Activated T-helper 2 cell treated with anti-CD3 and anti-CD28 coated beads, Interferon-gamma antibody, Interleukin-2, Interleukin-4, amounts not matched to agents 10 μg/mL and 5 μg/mL and 100 μg/mL, durations not matched to agents 14 hours and 24 hours and 36 hours (primary cell): ENCODE measurements around the gene HIGD1C. TPM values are rescaled to one million over a fixed set of nuclear protein-coding genes. Genes with fewer than 3 reads are reported as not detected.
"Not testable (repeated sequence)": the region's sequence is repeated elsewhere in the genome, so short reads cannot be mapped to it uniquely, and the experiment has no call there.

Experiments used
- DNase-seq: peaks from one replicate; pipeline ENCODE4 v3.0.0; 2021; ENCODE audit warnings: low spot score
- H3K27ac Mint-ChIP-seq: one replicate; pipeline ENCODE4 v1.8.0; 2021; ENCODE audit warnings: mixed read lengths
- H3K27me3 Mint-ChIP-seq: one replicate; pipeline ENCODE4 v1.8.0; 2021; ENCODE audit warnings: low read depth, mixed read lengths
- H3K36me3 Mint-ChIP-seq: one replicate; pipeline ENCODE4 v1.8.0; 2021; ENCODE audit warnings: low read depth, mixed read lengths
- H3K4me1 Mint-ChIP-seq: one replicate; pipeline ENCODE4 v1.8.0; 2021; ENCODE audit warnings: low read depth, mixed read lengths
- H3K4me3 Mint-ChIP-seq: one replicate; pipeline ENCODE4 v1.8.0; 2021; ENCODE audit warnings: low read depth, mild to moderate bottlenecking, moderate library complexity, mixed read lengths
- H3K9me3 Mint-ChIP-seq: one replicate; pipeline ENCODE4 v1.8.0; 2021; ENCODE audit warnings: mixed read lengths
- intact Hi-C: fragments of 100-400 bp; cut with micrococcal nuclease; formaldehyde crosslinking; loops from one replicate; pipeline ENCODE4 v1.15.1; 2023
- total RNA-seq: library from RNA; stranded (reverse); gene quantifications from 2 replicates; pipeline ENCODE4 v1.2.3, GENCODE V29; 2022

HIGD1C gene
- total RNA-seq, 1 donor from 2014 or later: not detected

- Mint-ChIP-seq H3K27me3 (no peaks in the 10 kb centered on the region), H3K4me3 (no peak overlapping the region), H3K9me3 (peaks cover 15% of the 10 kb centered on the region), H3K4me1 (peaks cover 14% of the 10 kb centered on the region), H3K36me3 (peaks cover 6% of the 10 kb centered on the region), H3K27ac (no peak overlapping the region)
- no peak for DNase-seq
- intact Hi-C loops: no loop called here
Measured at GRCh38 chr12:50936821-50937530, 15.4 kb upstream of the HIGD1C start.

DNA sequence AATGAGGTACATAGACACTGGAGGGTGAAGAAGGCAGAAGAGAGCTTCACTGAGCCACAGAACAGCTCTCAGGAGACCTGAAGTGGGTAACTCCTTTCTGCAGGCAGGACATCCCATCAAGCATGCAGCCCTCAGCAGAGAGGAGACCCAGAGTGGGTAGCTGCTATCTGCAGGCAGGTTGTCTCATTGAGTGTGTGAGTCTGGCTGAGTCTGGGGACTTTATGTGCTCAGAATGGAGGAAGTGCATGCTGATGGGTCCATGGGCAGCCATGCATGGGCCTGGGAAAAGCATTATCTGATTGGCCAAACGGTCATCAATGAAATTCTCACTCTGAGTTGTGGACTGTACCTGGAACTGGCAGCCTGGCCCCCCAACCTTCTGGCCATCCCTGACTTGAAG is 14.7 kb upstream of the HIGD1C start:
- H3K36me3 Mint-ChIP-seq: peaks cover 6% of the 10 kb centered on the region
- H3K4me1 Mint-ChIP-seq: peaks cover 12% of the 10 kb centered on the region
- H3K9me3 Mint-ChIP-seq: peaks cover 15% of the 10 kb centered on the region
- no peak for DNase-seq
- intact Hi-C loops: no loop called here
- H3K27me3 Mint-ChIP-seq: no peaks in the 10 kb centered on the region
- no peak overlapping the region for H3K4me3 Mint-ChIP-seq
- no peak overlapping the region for H3K27ac Mint-ChIP-seq

DNA sequence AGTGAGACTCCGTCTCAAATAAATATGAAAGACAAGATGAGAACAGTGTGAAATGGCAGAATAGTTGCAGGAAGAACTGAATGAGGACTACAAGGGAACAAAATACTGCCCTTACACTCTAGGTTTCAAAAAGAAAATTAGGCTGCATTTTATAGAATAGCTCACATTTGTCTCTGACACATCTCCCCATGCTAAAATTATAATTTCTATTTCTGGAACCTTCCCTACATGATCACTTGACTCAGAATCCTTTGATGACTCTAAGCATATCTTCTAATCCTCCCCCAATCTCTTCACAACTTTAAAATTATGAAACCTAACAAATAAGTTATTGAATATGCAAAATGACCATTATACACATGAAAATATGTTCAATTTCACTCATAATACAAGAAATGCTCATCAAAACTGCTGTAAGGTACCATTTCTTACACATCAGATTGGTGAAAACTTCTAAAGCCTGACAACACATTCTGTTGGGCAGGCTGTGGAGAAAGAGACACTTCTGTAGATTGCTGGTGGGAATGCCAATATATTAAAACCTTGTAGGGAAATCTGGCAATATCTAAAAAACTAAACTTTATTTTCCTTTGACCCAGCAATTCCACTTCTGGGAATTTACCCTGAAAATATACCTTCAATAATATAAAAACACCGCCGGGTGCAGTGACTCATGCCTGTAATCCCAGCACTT is 4.3 kb upstream of the HIGD1C start:
- Mint-ChIP-seq H3K27me3 (no peaks in the 10 kb centered on the region), H3K9me3 (no peaks in the 10 kb centered on the region), H3K4me3 (no peak overlapping the region), H3K36me3 (no peaks in the 10 kb centered on the region), H3K27ac (no peak overlapping the region), H3K4me1 (no peaks in the 10 kb centered on the region)
- no peak for DNase-seq
- intact Hi-C loops: no loop called here

DNA sequence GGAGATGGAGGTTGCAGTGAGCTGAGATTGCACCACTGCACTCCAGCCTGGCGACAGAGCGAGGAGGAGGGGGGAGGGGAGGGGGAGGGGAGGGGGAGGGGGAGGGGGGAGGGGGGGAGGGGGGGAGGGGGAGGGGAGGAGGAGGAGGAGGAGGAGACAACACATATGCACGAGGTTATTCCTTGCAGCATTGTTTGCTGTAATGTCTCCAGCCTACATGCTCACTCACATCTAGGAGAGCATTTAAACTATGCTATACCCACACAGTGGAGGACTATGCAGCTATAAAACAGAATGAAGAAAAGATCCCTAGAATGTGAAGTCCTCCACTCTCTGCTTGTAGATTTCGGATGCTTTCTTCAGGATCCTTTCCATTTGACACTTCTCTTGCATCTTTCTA is 3.5 kb upstream of the HIGD1C start:
- Mint-ChIP-seq H3K36me3 (no peaks in the 10 kb centered on the region), H3K9me3 (no peaks in the 10 kb centered on the region), H3K27ac (no peak overlapping the region), H3K4me1 (no peaks in the 10 kb centered on the region), H3K27me3 (no peaks in the 10 kb centered on the region), H3K4me3 (no peak overlapping the region)
- DNase-seq: no peak
- intact Hi-C loops: no loop called here

DNA sequence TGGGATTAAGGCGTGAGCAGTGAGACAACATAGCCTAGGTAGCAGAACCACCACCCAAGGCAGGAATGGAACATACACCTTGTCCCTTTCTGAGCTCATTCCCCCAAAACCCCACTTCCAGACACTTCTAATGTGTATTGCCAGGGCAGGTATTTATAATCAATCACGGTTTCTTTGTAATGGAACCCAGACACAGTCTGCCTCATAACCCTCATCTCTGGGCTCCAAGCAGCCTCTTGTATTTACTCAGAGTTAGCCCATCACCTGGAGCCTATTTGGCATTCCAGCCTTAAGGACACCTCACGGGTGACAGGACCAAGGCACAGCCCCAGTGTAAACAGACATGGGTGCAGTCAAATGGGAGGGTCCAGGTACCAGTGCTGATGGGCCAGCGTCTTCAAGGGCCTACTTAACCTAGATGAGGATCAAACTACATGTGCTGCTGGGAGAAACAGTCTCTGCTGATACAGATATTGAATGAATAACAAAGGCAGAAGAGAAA is 2.5 kb upstream of the HIGD1C start:
- Mint-ChIP-seq H3K27me3 (no peaks in the 10 kb centered on the region), H3K4me3 (no peak overlapping the region), H3K27ac (no peak overlapping the region), H3K9me3 (no peaks in the 10 kb centered on the region), H3K4me1 (no peaks in the 10 kb centered on the region), H3K36me3 (no peaks in the 10 kb centered on the region)
- intact Hi-C loops: no loop called here
- no peak for DNase-seq

- Mint-ChIP-seq H3K9me3 (no peaks in the 10 kb centered on the region), H3K4me3 (no peak overlapping the region), H3K4me1 (no peaks in the 10 kb centered on the region), H3K27ac (no peak overlapping the region), H3K36me3 (no peaks in the 10 kb centered on the region), H3K27me3 (no peaks in the 10 kb centered on the region)
- DNase-seq: no peak
- intact Hi-C loops: no loop called here
Measured at GRCh38 chr12:50951112-50951511, 1.2 kb upstream of the HIGD1C start.

- Mint-ChIP-seq H3K27ac (no peak overlapping the region), H3K4me3 (no peak overlapping the region), H3K9me3 (no peaks in the 10 kb centered on the region), H3K4me1 (no peaks in the 10 kb centered on the region), H3K36me3 (no peaks in the 10 kb centered on the region), H3K27me3 (no peaks in the 10 kb centered on the region)
- intact Hi-C loops: no loop called here
- no peak for DNase-seq
Measured at GRCh38 chr12:50953047-50953446, 703 bp downstream of the HIGD1C start.

- H3K27ac Mint-ChIP-seq, H3K9me3 Mint-ChIP-seq, H3K4me3 Mint-ChIP-seq, intact Hi-C loops, H3K4me1 Mint-ChIP-seq, H3K36me3 Mint-ChIP-seq, H3K27me3 Mint-ChIP-seq, DNase-seq: not testable (repeated sequence)
Measured at GRCh38 chr12:50954789-50955188, 2.4 kb downstream of the HIGD1C start.

DNA sequence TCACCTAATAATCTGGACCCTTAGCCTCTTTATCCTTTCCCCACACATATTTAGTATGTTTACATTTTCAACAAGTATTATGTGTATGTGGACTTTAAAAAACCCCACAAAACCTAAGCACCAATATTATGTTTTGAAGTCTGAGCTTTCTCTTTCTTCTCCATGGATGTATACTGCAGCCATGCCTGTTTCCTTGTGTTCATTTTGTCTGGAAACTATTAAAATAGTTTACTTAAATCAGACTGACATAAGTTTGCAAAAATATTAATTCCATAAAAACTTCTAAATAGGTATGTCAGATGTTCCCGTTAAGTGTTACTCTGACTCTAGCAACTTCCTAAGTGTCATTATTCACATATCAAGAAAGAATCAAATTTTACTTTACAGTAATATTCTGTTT is 2.9 kb downstream of the HIGD1C start:
- no peak for DNase-seq
- intact Hi-C loops: no loop called here
- Mint-ChIP-seq H3K36me3 (no peaks in the 10 kb centered on the region), H3K9me3 (no peaks in the 10 kb centered on the region), H3K4me3 (no peak overlapping the region), H3K4me1 (peaks cover 5% of the 10 kb centered on the region), H3K27me3 (no peaks in the 10 kb centered on the region), H3K27ac (no peak overlapping the region)

DNA sequence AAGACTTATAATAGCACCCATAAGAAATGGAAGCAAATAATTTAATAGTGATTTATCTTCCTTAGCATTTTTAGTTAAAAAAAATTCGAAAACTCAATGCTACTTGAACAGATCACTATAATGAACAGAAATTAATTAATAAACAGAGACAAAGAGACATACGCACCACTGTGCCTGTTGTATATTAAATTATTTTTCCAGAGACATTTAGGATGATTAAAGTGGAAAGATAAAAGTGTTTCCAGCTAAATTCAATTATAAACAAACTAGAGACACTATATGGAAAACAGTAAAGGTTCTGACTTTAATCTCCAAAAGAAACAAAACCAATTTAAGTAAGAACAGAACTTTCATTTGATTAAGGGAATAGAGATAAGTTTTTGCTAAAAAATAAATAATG is 3.4 kb downstream of the HIGD1C start:
- Mint-ChIP-seq H3K27ac (no peak overlapping the region), H3K9me3 (no peaks in the 10 kb centered on the region), H3K4me3 (no peak overlapping the region), H3K36me3 (no peaks in the 10 kb centered on the region), H3K4me1 (peaks cover 7% of the 10 kb centered on the region), H3K27me3 (no peaks in the 10 kb centered on the region)
- intact Hi-C loops: no loop called here
- no peak for DNase-seq

- H3K36me3 Mint-ChIP-seq: no peaks in the 10 kb centered on the region
- no peak overlapping the region for H3K4me3 Mint-ChIP-seq
- no peaks in the 10 kb centered on the region for H3K27me3 Mint-ChIP-seq
- no peak for DNase-seq
- H3K9me3 Mint-ChIP-seq: no peaks in the 10 kb centered on the region
- intact Hi-C loops: no loop called here
- H3K4me1 Mint-ChIP-seq: peaks cover 10% of the 10 kb centered on the region
- no peak overlapping the region for H3K27ac Mint-ChIP-seq
Measured at GRCh38 chr12:50960130-50960529, 7.8 kb downstream of the HIGD1C start.

- Mint-ChIP-seq H3K4me1 (peaks cover 10% of the 10 kb centered on the region), H3K27me3 (no peaks in the 10 kb centered on the region), H3K4me3 (no peak overlapping the region), H3K36me3 (peaks cover 2% of the 10 kb centered on the region), H3K9me3 (no peaks in the 10 kb centered on the region), H3K27ac (no peak overlapping the region)
- intact Hi-C loops: no loop called here
- DNase-seq: no peak
Measured at GRCh38 chr12:50961708-50962107, 9.4 kb downstream of the HIGD1C start.

DNA sequence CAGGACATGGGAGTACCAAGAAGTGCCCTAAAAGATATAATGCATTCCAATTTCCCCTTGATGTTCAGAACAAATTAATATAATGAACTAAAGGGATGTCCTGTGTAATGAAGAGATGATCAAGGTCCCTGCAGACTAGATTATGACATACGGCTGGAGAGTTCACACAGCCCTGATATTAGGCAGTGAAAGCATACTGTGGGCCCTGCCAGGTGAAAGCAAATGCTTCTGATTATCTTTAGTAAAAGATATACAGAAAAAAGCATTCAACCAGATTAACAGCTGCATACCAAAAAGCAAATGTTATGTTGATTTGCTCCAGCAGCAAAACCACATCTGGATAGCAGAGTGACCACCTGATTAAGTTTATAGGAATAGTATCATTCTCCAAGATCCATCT is 12.1 kb downstream of the HIGD1C start:
- no peak for DNase-seq
- Mint-ChIP-seq H3K9me3 (no peaks in the 10 kb centered on the region), H3K27ac (no peak overlapping the region), H3K27me3 (no peaks in the 10 kb centered on the region), H3K36me3 (peaks cover 8% of the 10 kb centered on the region), H3K4me1 (peaks cover 10% of the 10 kb centered on the region), H3K4me3 (no peak overlapping the region)
- intact Hi-C loops: no loop called here
